ENCODE results near the gene OSTM1. TPM values are rescaled to one million over a fixed set of nuclear protein-coding genes. Genes with fewer than 3 reads are reported as not detected.

The OSTM1 gene
- total RNA-seq, 2 experiments from 2014 or later = 16.3 to 20.9 TPM

DNA sequence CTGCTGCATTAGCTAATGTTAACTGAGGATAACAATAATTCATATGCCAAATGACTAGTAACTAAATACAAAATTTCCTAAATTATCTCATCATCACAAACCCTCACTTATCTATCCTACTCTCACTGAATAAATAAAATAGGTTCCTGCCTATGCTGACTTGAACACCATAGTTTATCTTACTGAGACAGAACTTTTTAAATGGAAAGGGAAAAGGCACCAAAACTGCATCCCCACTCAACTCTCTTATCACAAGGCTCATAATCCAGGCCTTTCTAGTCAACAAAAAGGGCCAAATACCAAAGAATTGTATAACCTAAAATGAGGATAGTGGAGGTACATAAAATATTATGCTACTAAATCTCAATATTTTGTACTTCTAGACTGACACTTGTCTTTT, 23.1 kb downstream of the OSTM1 start:
- Histone ChIP-seq H3K4me1 (ENCODE audit: insufficient read depth, low read length) (no peaks in the 10 kb centered on the region), H3K27me3 (ENCODE audit: control insufficient read depth in 1 of 2, insufficient read depth in 2 of 2, low read length in 2 of 2) (no peaks in the 10 kb centered on the region), H3K36me3 (ENCODE audit: insufficient read depth, low read length) (peaks cover 40% of the 10 kb centered on the region), H3K27ac (ENCODE audit: low read depth in 1 of 2, low read length in 2 of 2) (no peak overlapping the region), H3K9me3 (ENCODE audit: control insufficient read depth in 1 of 2, insufficient read depth in 1 of 2, low read length in 2 of 2) (no peaks in the 10 kb centered on the region), H3K4me3 (ENCODE audit: low read length) (no peak overlapping the region)
- intact Hi-C loops (cut with DNase I, micrococcal nuclease) = loop anchor here in 1 of 2 experiments (5.0 kb wide), 1 partner anchor 919 kb away; no protein-coding TSS in a partner anchor
- H3K36me3 Mint-ChIP-seq (ENCODE audit: low read depth) = peaks cover 71% of the 10 kb centered on the region
- no peak for DNase-seq
- no peak for TF ChIP-seq CTCF (IDR thresholded peaks at IDR 0.05)
- H3K4me1 Mint-ChIP-seq (ENCODE audit: low read depth) = no peaks in the 10 kb centered on the region
- ChIA-PET POLR2A (no interaction called here), CTCF (no interaction called here)
- no peaks in the 10 kb centered on the region for H3K27me3 Mint-ChIP-seq
- H3K27ac Mint-ChIP-seq = no peak overlapping the region
- H3K4me3 Mint-ChIP-seq = no peak overlapping the region
- no peak for ATAC-seq (ENCODE audit: poor library complexity)
- no peaks in the 10 kb centered on the region for H3K9me3 Mint-ChIP-seq

- Histone ChIP-seq H3K4me1 (ENCODE audit: insufficient read depth, low read length) (no peaks in the 10 kb centered on the region), H3K36me3 (ENCODE audit: insufficient read depth, low read length) (peaks cover 40% of the 10 kb centered on the region), H3K9me3 (ENCODE audit: control insufficient read depth in 1 of 2, insufficient read depth in 1 of 2, low read length in 2 of 2) (peaks cover 0 to 4% of the 10 kb centered on the region in 2 experiments), H3K27me3 (ENCODE audit: control insufficient read depth in 1 of 2, insufficient read depth in 2 of 2, low read length in 2 of 2) (no peaks in the 10 kb centered on the region), H3K4me3 (ENCODE audit: low read length) (no peak overlapping the region), H3K27ac (ENCODE audit: low read depth in 1 of 2, low read length in 2 of 2) (no peak overlapping the region)
- H3K36me3 Mint-ChIP-seq (ENCODE audit: low read depth) = peaks cover 75% of the 10 kb centered on the region
- DNase-seq (no peak), ATAC-seq (ENCODE audit: poor library complexity) (no peak)
- H3K27ac Mint-ChIP-seq = no peak overlapping the region
- H3K4me1 Mint-ChIP-seq (ENCODE audit: low read depth) = no peaks in the 10 kb centered on the region
- no peak overlapping the region for H3K4me3 Mint-ChIP-seq
- H3K27me3 Mint-ChIP-seq = no peaks in the 10 kb centered on the region
- no peak for TF ChIP-seq CTCF (IDR thresholded peaks at IDR 0.05)
- intact Hi-C loops (cut with DNase I, micrococcal nuclease) = no loop called here
- H3K9me3 Mint-ChIP-seq = no peaks in the 10 kb centered on the region
- CTCF ChIA-PET = no interaction called here
- POLR2A ChIA-PET = no interaction called here
Observed at GRCh38 chr6:108039681-108040080, 34.9 kb downstream of the OSTM1 start.

GRCh38 chr6:108036884-108037283, 37.7 kb downstream of the OSTM1 start:
- Mint-ChIP-seq H3K36me3 (ENCODE audit: low read depth) (peaks cover 61% of the 10 kb centered on the region), H3K9me3 (no peaks in the 10 kb centered on the region), H3K4me1 (ENCODE audit: low read depth) (no peaks in the 10 kb centered on the region), H3K4me3 (no peak overlapping the region), H3K27me3 (no peaks in the 10 kb centered on the region), H3K27ac (no peak overlapping the region)
- ChIA-PET POLR2A (no interaction called here), CTCF (interaction anchor here (0.6 kb wide), 1 partner anchor 14 kb away, joined by 4 read pairs; no protein-coding TSS in a partner anchor)
- no peak for TF ChIP-seq CTCF (IDR thresholded peaks at IDR 0.05)
- peaks cover 0 to 4% of the 10 kb centered on the region in 2 experiments for H3K9me3 ChIP-seq (ENCODE audit: control insufficient read depth in 1 of 2, insufficient read depth in 1 of 2, low read length in 2 of 2)
- no peak overlapping the region for H3K27ac ChIP-seq (ENCODE audit: low read depth in 1 of 2, low read length in 2 of 2)
- H3K36me3 ChIP-seq (ENCODE audit: insufficient read depth, low read length) = peaks cover 27% of the 10 kb centered on the region
- no peaks in the 10 kb centered on the region for H3K27me3 ChIP-seq (ENCODE audit: control insufficient read depth in 1 of 2, insufficient read depth in 2 of 2, low read length in 2 of 2)
- ATAC-seq (ENCODE audit: poor library complexity) (no peak), DNase-seq (no peak)
- H3K4me1 ChIP-seq (ENCODE audit: insufficient read depth, low read length) = no peaks in the 10 kb centered on the region
- no peak overlapping the region for H3K4me3 ChIP-seq (ENCODE audit: low read length)
- intact Hi-C loops (cut with DNase I, micrococcal nuclease) = no loop called here

Measured in CD4-positive, alpha-beta T cell (primary cell).